Measurements from ENCODE around the gene SLC25A17. TPM values are rescaled to one million over a fixed set of nuclear protein-coding genes. Genes with fewer than 3 reads are reported as not detected.
"Not testable (repeated sequence)": the region's sequence is repeated elsewhere in the genome, so short reads cannot be mapped to it uniquely, and the experiment has no call there.

SLC25A17 gene
- polyA plus RNA-seq, 4 donors = 36.4 to 43.0 (median 38.6) TPM

DNA sequence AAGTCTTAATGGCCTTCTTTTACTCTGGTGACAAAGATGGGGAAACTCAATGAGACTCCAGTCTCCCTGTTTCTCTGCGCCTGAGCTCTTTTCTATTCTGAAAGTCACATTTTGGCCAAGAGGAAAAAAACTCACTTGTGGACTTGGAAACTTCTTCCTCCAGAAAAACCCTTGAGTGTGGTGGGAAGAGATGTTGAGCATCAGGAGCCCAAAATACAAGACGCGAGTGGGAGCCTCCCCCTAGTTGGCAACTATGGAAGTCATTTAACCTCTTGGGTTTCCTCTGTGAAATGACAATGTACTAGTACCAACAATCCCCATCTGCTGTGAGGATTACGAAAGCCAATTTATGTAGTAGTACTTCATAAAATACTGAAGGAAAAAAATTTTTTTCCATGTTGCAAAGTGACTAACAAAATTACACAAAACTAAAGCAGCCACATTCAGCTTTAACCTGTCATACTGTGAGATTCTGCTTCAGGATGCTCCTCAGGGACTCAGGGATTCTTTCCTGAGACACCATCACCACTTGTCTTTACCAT, 524 bp upstream of the SLC25A17 start:
- DNase-seq (ENCODE audit: low read depth in 4 of 4, low spot score in 2 of 4) = no peak

DNA sequence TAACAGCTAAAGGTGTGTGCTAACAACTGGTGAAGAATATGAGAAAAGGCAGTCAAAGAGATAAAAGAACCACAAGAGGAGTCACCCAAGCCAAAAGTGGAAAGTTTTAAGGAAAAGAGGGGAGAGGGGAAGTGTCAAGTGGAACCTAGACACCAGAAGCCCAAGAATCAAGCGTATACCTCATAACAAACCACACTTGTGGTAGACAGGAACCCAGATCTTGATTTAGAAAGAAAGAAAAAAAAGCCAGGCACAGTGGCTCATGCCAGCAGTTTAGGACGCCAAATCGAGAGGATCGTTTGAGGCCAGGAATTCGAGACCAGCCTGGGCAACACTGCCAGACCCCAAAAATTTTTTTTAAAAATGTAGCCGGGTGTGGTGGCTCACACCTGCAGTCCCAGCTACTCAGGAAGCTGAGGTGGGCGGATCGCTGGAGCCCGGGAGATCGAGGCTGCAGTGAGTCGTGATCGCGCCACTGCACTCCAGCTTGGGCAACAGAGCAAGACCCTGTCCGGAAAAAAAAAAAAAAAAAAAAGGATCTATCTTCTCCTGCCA, 877 bp downstream of the SLC25A17 start:
- no peak for DNase-seq (ENCODE audit: low read depth in 4 of 4, low spot score in 2 of 4)

- DNase-seq (ENCODE audit: low read depth in 4 of 4, low spot score in 2 of 4) = no peak
These were observed 1.4 kb downstream of the SLC25A17 start for GRCh38 chr22:40817737-40818136.

- DNase-seq (ENCODE audit: low read depth in 4 of 4, low spot score in 2 of 4) = no peak
These were observed 5.2 kb downstream of the SLC25A17 start for GRCh38 chr22:40813912-40814315.

- no peak for DNase-seq (ENCODE audit: low read depth in 4 of 4, low spot score in 2 of 4)
These were observed 10.9 kb downstream of the SLC25A17 start for GRCh38 chr22:40808018-40808841.

- no peak for DNase-seq (ENCODE audit: low read depth in 4 of 4, low spot score in 2 of 4)
These were observed 12.4 kb downstream of the SLC25A17 start for GRCh38 chr22:40806711-40807110.

GRCh38 chr22:40805699-40806203, 13.4 kb downstream of the SLC25A17 start:
- no peak for DNase-seq (ENCODE audit: low read depth in 4 of 4, low spot score in 2 of 4)

DNA sequence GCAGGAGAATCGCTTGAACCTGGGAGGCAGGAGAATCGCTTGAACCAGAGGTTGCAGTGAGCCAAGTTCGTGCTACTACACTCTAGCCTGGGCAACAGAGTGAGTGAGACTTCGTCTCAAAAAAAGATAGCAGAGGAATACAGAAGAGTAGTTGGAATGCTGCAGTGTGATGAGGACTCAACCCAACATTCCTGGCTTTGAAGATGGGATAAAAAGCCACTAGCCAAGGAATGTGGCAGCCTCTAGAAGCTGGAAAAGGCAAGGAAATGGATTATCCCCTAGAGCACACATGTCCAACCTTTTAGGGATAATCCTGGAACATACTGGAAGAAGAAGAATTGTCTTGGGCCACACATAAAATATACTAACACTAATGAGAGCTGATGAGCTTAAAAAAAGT, 13.9 kb downstream of the SLC25A17 start:
- DNase-seq (ENCODE audit: low read depth in 4 of 4, low spot score in 2 of 4) = no peak

DNA sequence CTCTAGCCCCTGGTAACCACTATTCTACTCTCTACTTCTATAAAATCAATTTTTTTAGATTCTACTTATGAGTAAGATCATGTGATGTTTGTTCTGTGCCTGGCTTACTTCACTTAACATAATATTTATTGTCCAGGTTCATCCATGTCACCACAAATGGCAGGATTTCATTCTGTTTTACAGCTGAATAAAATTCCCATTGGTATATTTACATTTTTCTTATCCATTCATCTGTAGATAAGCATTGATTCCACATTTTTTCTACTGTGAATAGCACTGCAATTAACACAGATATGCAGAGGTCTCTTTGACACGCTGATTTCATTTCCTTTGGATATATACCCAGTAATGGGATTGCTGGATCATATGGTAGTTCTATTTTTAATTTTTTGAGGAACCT, 15.8 kb downstream of the SLC25A17 start:
- no peak for DNase-seq (ENCODE audit: low read depth in 4 of 4, low spot score in 2 of 4)

GRCh38 chr22:40799008-40799407, 20.1 kb downstream of the SLC25A17 start:
- no peak for DNase-seq (ENCODE audit: low read depth in 4 of 4, low spot score in 2 of 4)

- no peak for DNase-seq (ENCODE audit: low read depth in 4 of 4, low spot score in 2 of 4)
These were observed 21.7 kb downstream of the SLC25A17 start for GRCh38 chr22:40797427-40797826.

- no peak for DNase-seq (ENCODE audit: low read depth in 4 of 4, low spot score in 2 of 4)
These were observed 26.7 kb downstream of the SLC25A17 start for GRCh38 chr22:40792451-40792850.

GRCh38 chr22:40791241-40791640, 27.9 kb downstream of the SLC25A17 start:
- DNase-seq (ENCODE audit: low read depth in 4 of 4, low spot score in 2 of 4) = no peak

GRCh38 chr22:40789131-40789530, 30.0 kb downstream of the SLC25A17 start:
- no peak for DNase-seq (ENCODE audit: low read depth in 4 of 4, low spot score in 2 of 4)

DNA sequence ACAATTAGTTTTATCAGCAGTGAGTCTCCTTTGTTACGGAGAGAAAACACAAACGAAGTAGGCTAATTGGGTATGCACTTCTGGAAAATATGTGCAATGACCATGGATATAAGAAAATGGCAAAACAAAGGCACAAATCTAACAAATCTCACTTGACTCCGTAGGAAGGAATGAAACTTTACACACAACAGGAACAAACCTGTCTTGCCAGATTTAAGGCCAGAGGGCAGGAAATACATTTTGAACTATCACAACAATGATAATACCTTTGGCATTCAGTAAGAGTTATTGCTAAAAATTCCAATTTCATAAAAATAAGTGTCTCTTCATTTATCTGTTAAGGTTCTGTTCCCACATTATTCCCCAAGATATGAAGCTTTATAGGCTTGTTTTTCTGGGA, 36.6 kb downstream of the SLC25A17 start:
- DNase-seq (ENCODE audit: low read depth in 4 of 4, low spot score in 2 of 4) = no peak

GRCh38 chr22:40781749-40782148, 37.4 kb downstream of the SLC25A17 start:
- not testable (repeated sequence) for DNase-seq (ENCODE audit: low read depth in 4 of 4, low spot score in 2 of 4)

DNA sequence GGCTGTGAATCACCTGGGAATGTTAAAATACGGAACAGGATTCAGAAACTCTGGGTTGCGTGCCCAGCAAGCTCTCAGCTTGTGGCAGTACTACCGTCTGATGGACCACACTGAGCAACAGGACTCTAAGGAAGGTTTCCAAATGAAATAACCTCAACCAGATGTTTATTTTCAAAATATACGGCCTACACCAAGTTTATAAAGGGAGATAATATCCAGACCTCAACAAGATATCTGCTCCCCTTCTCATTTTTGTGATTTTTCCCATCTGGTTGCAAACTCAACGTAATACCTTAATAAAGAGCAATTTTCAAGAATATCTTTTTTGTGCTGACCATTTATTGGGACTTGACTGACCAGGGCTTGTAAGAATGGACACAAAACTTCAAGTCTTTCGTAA, 49.4 kb downstream of the SLC25A17 start:
- no peak for DNase-seq (ENCODE audit: low read depth in 4 of 4, low spot score in 2 of 4)

DNA sequence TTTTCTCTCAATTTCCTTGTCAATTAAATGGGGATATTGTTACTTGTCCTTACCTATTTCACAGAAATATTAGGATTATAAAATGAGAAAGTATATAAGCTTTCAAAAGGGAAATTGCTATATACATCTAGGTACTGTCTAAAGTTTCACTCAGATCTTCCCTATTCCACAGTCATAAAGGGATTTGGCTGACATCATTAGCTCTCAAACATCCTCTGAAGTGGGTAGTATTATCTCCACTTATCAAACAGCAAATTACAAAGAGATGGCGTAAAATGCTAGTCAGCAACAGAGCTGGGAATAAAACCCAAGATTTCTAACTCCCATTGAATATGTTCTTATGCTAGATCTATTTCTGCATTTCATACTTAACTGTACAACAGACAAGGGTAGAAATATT, 50.9 kb downstream of the SLC25A17 start:
- DNase-seq (ENCODE audit: low read depth in 4 of 4, low spot score in 2 of 4) = no peak

DNA sequence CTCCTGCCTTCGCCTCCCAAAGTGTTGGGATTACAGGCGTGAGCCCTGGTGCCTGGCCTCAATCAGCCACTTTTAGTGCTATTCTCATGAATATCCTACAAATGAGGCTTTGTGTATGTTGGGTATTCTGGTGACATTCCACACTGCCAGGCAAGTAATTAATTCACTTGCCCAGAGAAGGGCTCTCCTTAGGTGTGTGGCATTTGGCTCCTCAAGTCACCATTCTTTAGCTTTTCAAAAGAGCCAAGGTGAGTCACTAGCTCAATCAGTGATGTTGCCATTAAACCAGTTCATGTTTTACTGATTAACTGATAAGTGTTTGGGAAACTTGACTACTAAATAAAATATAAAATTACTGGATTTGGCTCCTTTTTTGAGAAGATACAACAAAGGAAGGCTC, 52.2 kb downstream of the SLC25A17 start:
- no peak for DNase-seq (ENCODE audit: low read depth in 4 of 4, low spot score in 2 of 4)

- DNase-seq (ENCODE audit: low read depth in 4 of 4, low spot score in 2 of 4) = no peak
These were observed 54.2 kb downstream of the SLC25A17 start for GRCh38 chr22:40764763-40765441.

GRCh38 chr22:40759294-40759840, 59.8 kb downstream of the SLC25A17 start:
- DNase-seq (ENCODE audit: low read depth in 4 of 4, low spot score in 2 of 4) = no peak

All from left renal cortex interstitium (tissue), 4 donors.